Mammary epithelial cell (primary cell): ENCODE data around the gene HAO2.

Experiments
- CTCF ChIP-seq, 2 donors: IDR thresholded peaks in 1 of 2; conservative IDR thresholded peaks in 1 of 2; 2 replicates each; pipeline ENCODE4 v1.5.1; 2011 to 2012; ENCODE audit warnings: inconsistent platforms in 2 of 2, low read length in 2 of 2, mild to moderate bottlenecking in 2 of 2, control low read depth in 1 of 2, low read depth in 1 of 2; ENCODE audit not compliant: insufficient read depth in 1 of 2; ENCODE audit errors: extremely low read depth in 1 of 2
- EZH2 ChIP-seq: IDR thresholded peaks from 2 replicates; pipeline ENCODE4 v1.6.1; 2012; ENCODE audit warnings: low read length, inconsistent platforms, borderline replicate concordance

- TF ChIP-seq CTCF (conservative IDR thresholded peaks at IDR 0.05 in 1 of 2, IDR thresholded peaks at IDR 0.05 in 1 of 2; ENCODE audit: extremely low read depth in 1 of 2, insufficient read depth in 1 of 2, low read depth in 1 of 2, low read length in 2 of 2): no peak
- no peak for TF ChIP-seq EZH2
Measured at GRCh38 chr1:119379117-119379516, 10.5 kb downstream of the HAO2 start.
